HEK293 (cell line): Measurements from ENCODE around the gene ABHD16B.

Source experiments
- CTCF ChIA-PET: fragments of 350-600 bp; formaldehyde crosslinking; extraction: SDS; loops from one replicate; lab custom pipeline; 2021; ENCODE audit warnings: antibody characterized with exemption; lab: Yijun Ruan, JAX
- POLR2A ChIA-PET: fragments of 300-600 bp; formaldehyde crosslinking; extraction: SDS; loops from one replicate; lab custom pipeline; 2020; ENCODE audit warnings: antibody characterized with exemption, inconsistent platforms; lab: Yijun Ruan, JAX
- H3K27ac ChIP-seq: fragments of 200-500 bp; sonication (Bioruptor generic); 2 replicates; pipeline ENCODE4 v1.5.1; 2014; ENCODE audit warnings: low read depth, low read length, control low read depth, inconsistent platforms; ENCODE audit errors: extremely low read depth
- H3K36me3 ChIP-seq, 2 experiments: fragments of 200-500 bp in 1 of 2; sonication (Bioruptor generic) in 1 of 2; 1 replicate in 1 of 2; 2 replicates in 1 of 2; pipeline ENCODE4 v1.5.1; 2014 to 2017; ENCODE audit warnings: inconsistent platforms in 2 of 2, low read length in 2 of 2; ENCODE audit not compliant: control insufficient read depth in 2 of 2, insufficient read depth in 1 of 2
- H3K4me1 ChIP-seq: fragments of 200-500 bp; sonication (Bioruptor generic); 2 replicates; pipeline ENCODE4 v1.5.1; 2014; ENCODE audit warnings: mild to moderate bottlenecking, low read length, inconsistent platforms; ENCODE audit not compliant: control insufficient read depth, insufficient read depth
- H3K4me3 ChIP-seq: 2 replicates; pipeline ENCODE4 v1.5.1; 2011; ENCODE audit warnings: low read depth, mild to moderate bottlenecking, control low read depth, low read length, moderate library complexity
- H3K9me3 ChIP-seq: fragments of 200-500 bp; sonication (Bioruptor generic); 2 replicates; pipeline ENCODE4 v1.5.1; 2014; ENCODE audit warnings: low read depth, low read length, inconsistent platforms; ENCODE audit not compliant: control insufficient read depth, insufficient read depth
- IKZF3 ChIP-seq: fragments of 450-650 bp; IDR thresholded peaks from 2 replicates; pipeline ENCODE4 v1.5.0; 2018; ENCODE audit warnings: missing biosample characterization, mild to moderate bottlenecking, missing genetic modification characterization, moderate library complexity
- KLF1 ChIP-seq: fragments of 450-650 bp; formaldehyde crosslinking; IDR thresholded peaks from 2 replicates; pipeline ENCODE4 v1.5.1; 2016; ENCODE audit warnings: missing biosample characterization, missing genetic modification characterization
- RBAK ChIP-seq: fragments of 450-650 bp; formaldehyde crosslinking; IDR thresholded peaks from 2 replicates; pipeline ENCODE4 v1.5.1; 2016; ENCODE audit warnings: missing biosample characterization, missing genetic modification characterization
- SP3 ChIP-seq: fragments of 450-650 bp; formaldehyde crosslinking; IDR thresholded peaks from 2 replicates; pipeline ENCODE4 v1.5.1; 2016; ENCODE audit warnings: missing biosample characterization, missing genetic modification characterization
- ZBTB1 ChIP-seq: fragments of 450-650 bp; formaldehyde crosslinking; IDR thresholded peaks from 2 replicates; pipeline ENCODE4 v1.5.1; 2016; ENCODE audit warnings: missing biosample characterization, missing genetic modification characterization
- ZFHX2 ChIP-seq: fragments of 450-650 bp; formaldehyde crosslinking; conservative IDR thresholded peaks from 2 replicates; pipeline ENCODE4 v1.5.1; 2016; ENCODE audit warnings: missing biosample characterization, missing genetic modification characterization
- ZFP41 ChIP-seq: fragments of 450-650 bp; formaldehyde crosslinking; IDR thresholded peaks from 2 replicates; pipeline ENCODE4 v1.5.1; 2016; ENCODE audit warnings: missing biosample characterization, missing genetic modification characterization, borderline replicate concordance
- ZIC2 ChIP-seq: fragments of 450-650 bp; formaldehyde crosslinking; IDR thresholded peaks from 2 replicates; pipeline ENCODE4 v1.5.1; 2016; ENCODE audit warnings: missing biosample characterization, missing genetic modification characterization
- ZNF112 ChIP-seq: fragments of 450-650 bp; formaldehyde crosslinking; IDR thresholded peaks from 2 replicates; pipeline ENCODE4 v1.5.0; 2017; ENCODE audit warnings: missing biosample characterization, missing genetic modification characterization
- ZNF155 ChIP-seq: fragments of 450-650 bp; formaldehyde crosslinking; IDR thresholded peaks from 2 replicates; pipeline ENCODE4 v1.5.1; 2016; ENCODE audit warnings: missing biosample characterization, missing genetic modification characterization
- ZNF174 ChIP-seq: fragments of 450-650 bp; formaldehyde crosslinking; IDR thresholded peaks from 2 replicates; pipeline ENCODE4 v1.5.0; 2017; ENCODE audit warnings: missing biosample characterization, mild to moderate bottlenecking, missing genetic modification characterization
- ZNF202 ChIP-seq: fragments of 450-650 bp; formaldehyde crosslinking; IDR thresholded peaks from 2 replicates; pipeline ENCODE4 v1.5.1; 2016; ENCODE audit warnings: missing biosample characterization, missing genetic modification characterization, borderline replicate concordance
- ZNF248 ChIP-seq: fragments of 450-650 bp; formaldehyde crosslinking; IDR thresholded peaks from 2 replicates; pipeline ENCODE4 v1.5.1; 2017; ENCODE audit warnings: missing biosample characterization, missing genetic modification characterization
- ZNF354C ChIP-seq: fragments of 450-650 bp; formaldehyde crosslinking; IDR thresholded peaks from 2 replicates; pipeline ENCODE4 v1.5.1; 2016; ENCODE audit warnings: missing biosample characterization, missing genetic modification characterization, low read depth, borderline replicate concordance
- ZNF473 ChIP-seq: fragments of 450-650 bp; formaldehyde crosslinking; IDR thresholded peaks from 2 replicates; pipeline ENCODE4 v1.5.1; 2017; ENCODE audit warnings: missing biosample characterization, missing genetic modification characterization
- ZNF654 ChIP-seq: fragments of 450-650 bp; formaldehyde crosslinking; IDR thresholded peaks from 2 replicates; pipeline ENCODE4 v1.5.1; 2016; ENCODE audit warnings: low read depth, missing biosample characterization, missing genetic modification characterization
- ZNF660 ChIP-seq: fragments of 450-650 bp; IDR thresholded peaks from 2 replicates; pipeline ENCODE4 v1.5.1; 2018; ENCODE audit warnings: missing biosample characterization, mild to moderate bottlenecking, missing genetic modification characterization
- ZNF76 ChIP-seq: fragments of 450-650 bp; formaldehyde crosslinking; IDR thresholded peaks from 2 replicates; pipeline ENCODE4; 2016; ENCODE audit warnings: low read depth, missing biosample characterization, missing genetic modification characterization, borderline replicate concordance
- ZNF837 ChIP-seq: fragments of 450-650 bp; formaldehyde crosslinking; IDR thresholded peaks from 2 replicates; pipeline ENCODE4 v1.5.1; 2016; ENCODE audit warnings: missing biosample characterization, missing genetic modification characterization
- ZSCAN30 ChIP-seq: fragments of 450-650 bp; IDR thresholded peaks from 2 replicates; pipeline ENCODE4 v1.5.1; 2018; ENCODE audit warnings: missing biosample characterization, mild to moderate bottlenecking, missing genetic modification characterization, moderate library complexity
- TF ChIP-seq, protein P1 (sequence below): fragments of 450-650 bp; formaldehyde crosslinking; optimal IDR thresholded peaks from 2 replicates; pipeline ENCODE3; 2016; ENCODE audit warnings: missing biosample characterization, mild to moderate bottlenecking, missing genetic modification characterization
- TF ChIP-seq, protein P2 (sequence below): fragments of 450-650 bp; formaldehyde crosslinking; IDR thresholded peaks from 2 replicates; pipeline ENCODE4 v1.5.1; 2016; ENCODE audit warnings: missing biosample characterization, missing genetic modification characterization
- TF ChIP-seq, protein P3 (sequence below): fragments of 450-650 bp; IDR thresholded peaks from 2 replicates; pipeline ENCODE4 v1.5.1; 2018; ENCODE audit warnings: missing biosample characterization, mild to moderate bottlenecking, missing genetic modification characterization

Gene ABHD16B

DNA sequence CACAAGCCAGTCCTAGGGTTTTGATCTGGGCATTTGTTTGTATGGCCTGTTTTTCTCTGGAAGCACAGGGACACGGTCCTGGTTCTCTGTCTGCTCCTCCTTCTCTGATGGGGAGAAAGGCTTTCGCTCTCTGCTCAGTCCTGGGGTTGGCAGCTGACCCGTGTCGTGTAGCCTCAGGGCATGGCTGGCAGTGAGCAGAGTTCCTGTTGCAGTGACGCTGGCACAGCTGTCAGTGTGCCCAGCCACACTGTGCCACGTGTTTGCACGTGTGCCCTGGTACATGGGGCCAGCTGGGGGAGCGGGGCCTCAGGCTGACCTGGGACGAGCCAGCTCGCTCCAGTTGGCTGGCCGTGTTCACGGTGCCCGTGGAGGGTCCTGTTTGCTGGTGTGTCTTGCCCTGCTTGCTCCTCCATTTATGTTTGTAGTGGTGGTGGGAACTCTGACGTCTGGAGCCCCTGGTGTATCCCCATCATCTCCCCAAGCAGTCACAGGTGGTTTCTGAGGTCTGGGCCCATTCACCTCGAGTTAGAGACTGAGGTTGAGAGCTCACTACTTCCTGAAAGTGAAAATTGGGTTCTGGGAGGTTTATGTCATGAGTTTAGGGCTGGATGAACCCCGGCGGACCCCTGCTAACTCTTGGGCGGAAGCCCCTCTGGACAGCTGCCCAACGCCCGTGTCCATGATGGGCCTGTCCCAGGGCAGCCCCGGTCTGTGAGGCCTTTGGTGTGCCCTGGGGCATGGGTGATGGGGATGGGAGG is 23.4 kb downstream of the ABHD16B start (continued):
- TF ChIP-seq, protein P1, sequence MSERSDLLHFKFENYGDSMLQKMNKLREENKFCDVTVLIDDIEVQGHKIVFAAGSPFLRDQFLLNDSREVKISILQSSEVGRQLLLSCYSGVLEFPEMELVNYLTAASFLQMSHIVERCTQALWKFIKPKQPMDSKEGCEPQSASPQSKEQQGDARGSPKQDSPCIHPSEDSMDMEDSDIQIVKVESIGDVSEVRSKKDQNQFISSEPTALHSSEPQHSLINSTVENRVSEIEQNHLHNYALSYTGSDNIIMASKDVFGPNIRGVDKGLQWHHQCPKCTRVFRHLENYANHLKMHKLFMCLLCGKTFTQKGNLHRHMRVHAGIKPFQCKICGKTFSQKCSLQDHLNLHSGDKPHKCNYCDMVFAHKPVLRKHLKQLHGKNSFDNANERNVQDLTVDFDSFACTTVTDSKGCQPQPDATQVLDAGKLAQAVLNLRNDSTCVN (tag by site-specific recombination): peak; percentile 11

DNA sequence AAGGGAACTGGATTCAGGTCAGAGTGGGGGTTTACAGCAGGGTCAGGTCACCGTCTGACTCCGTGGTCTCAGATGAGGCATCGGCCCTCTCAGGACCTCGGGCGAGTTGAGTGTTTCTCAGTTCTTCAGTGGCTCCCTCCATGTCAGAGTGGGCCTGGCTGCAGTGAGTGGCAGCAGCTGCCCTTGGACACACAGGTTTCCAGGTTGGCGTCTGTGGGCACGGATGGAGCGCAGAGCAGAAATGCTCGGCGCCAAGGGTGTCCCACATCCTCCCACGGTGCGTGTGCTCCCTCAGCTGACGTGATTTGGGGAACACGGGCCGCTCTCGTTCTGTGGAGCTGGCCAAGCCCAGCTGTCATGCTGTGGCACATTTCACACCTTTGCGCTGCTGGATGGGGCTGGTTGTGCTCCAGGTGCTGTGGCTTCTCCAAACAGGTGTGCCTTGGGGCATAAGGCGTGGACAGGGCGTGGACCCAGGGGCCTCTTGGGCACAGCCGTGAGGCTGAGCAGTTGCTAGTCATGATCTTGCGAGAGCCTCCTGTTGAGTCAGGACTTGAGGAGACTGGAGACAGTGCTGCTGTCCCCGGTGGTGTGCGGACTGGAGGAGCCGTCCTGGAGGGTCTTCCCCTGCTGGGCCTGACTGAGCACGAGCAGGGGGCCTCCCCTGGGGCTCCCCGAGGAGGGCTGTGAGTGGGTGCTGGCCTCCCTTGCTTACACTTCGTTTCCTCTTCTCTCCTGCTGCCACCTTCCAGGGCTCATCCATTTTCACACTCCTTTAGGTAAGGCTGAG is 24.2 kb downstream of the ABHD16B start:
- TF ChIP-seq ZIC2 (tag by site-specific recombination) (0 out of 2 replicates have a peak, but pooled peaks have one; percentile 14), ZNF174 (tag by site-specific recombination) (no peak)
- Histone ChIP-seq H3K9me3 (no peaks in the 10 kb centered on the region), H3K36me3 (peaks cover 0 to 85% of the 10 kb centered on the region in 2 experiments; a peak in 2 of 3 replicates), H3K27ac (no peak overlapping the region), H3K4me3 (no peak overlapping the region), H3K4me1 (no peaks in the 10 kb centered on the region)
- CTCF ChIA-PET: no interaction called here
- POLR2A ChIA-PET: no interaction called here

DNA sequence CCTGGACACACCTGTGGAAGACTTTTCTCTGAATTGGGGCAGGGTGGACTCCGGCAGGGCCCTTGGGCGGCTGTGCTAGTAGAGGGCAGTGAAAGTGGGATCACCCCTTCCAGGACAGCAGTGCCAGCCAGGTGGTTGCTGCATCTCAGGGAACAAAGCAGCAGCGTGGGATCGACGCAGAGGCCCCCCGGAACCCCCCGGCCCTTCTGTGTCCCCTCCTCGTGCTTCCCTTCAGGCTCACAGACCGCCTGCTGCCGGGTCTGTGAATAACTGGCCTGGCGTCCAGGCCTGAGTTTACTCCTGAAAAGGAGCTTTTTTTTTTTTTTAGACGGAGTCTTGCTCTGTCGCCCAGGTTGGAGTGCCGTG is 24.7 kb downstream of the ABHD16B start:
- CTCF ChIA-PET: interaction anchor here (0.7 kb wide), 1 partner anchor 171 kb away, joined by 5 read pairs; no protein-coding TSS in a partner anchor
- Histone ChIP-seq H3K27ac (no peak overlapping the region), H3K36me3 (peaks cover 0 to 90% of the 10 kb centered on the region in 2 experiments; a peak in 2 of 3 replicates), H3K4me3 (no peak overlapping the region), H3K4me1 (no peaks in the 10 kb centered on the region), H3K9me3 (no peaks in the 10 kb centered on the region)
- POLR2A ChIA-PET: no interaction called here
- TF ChIP-seq ZNF654 (tag by site-specific recombination) (no peak), ZNF112 (no peak), ZFP41 (tag by site-specific recombination) (no peak), ZNF660 (tag by site-specific recombination) (no peak), ZNF155 (tag by site-specific recombination) (no peak), ZNF248 (tag by site-specific recombination) (no peak), ZNF473 (tag by site-specific recombination) (no peak), ZBTB1 (no peak), SP3 (tag by site-specific recombination) (no peak), ZNF354C (no peak), KLF1 (tag by site-specific recombination) (no peak), IKZF3 (tag by site-specific recombination) (no peak), ZNF837 (tag by site-specific recombination) (no peak), ZNF202 (no peak), ZNF76 (tag by site-specific recombination) (no peak), ZFHX2 (no peak), ZSCAN30 (tag by site-specific recombination) (no peak), RBAK (no peak)
- TF ChIP-seq, protein P2, sequence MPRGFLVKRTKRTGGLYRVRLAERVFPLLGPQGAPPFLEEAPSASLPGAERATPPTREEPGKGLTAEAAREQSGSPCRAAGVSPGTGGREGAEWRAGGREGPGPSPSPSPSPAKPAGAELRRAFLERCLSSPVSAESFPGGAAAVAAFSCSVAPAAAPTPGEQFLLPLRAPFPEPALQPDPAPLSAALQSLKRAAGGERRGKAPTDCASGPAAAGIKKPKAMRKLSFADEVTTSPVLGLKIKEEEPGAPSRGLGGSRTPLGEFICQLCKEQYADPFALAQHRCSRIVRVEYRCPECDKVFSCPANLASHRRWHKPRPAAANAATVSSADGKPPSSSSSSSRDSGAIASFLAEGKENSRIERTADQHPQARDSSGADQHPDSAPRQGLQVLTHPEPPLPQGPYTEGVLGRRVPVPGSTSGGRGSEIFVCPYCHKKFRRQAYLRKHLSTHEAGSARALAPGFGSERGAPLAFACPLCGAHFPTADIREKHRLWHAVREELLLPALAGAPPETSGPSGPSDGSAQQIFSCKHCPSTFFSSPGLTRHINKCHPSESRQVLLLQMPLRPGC (tag by site-specific recombination): no peak
- TF ChIP-seq, protein P3, sequence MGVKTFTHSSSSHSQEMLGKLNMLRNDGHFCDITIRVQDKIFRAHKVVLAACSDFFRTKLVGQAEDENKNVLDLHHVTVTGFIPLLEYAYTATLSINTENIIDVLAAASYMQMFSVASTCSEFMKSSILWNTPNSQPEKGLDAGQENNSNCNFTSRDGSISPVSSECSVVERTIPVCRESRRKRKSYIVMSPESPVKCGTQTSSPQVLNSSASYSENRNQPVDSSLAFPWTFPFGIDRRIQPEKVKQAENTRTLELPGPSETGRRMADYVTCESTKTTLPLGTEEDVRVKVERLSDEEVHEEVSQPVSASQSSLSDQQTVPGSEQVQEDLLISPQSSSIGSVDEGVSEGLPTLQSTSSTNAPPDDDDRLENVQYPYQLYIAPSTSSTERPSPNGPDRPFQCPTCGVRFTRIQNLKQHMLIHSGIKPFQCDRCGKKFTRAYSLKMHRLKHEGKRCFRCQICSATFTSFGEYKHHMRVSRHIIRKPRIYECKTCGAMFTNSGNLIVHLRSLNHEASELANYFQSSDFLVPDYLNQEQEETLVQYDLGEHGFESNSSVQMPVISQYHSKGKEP: no peak
